ENCODE measurements around the gene RASGEF1B. TPM values are rescaled to one million over a fixed set of nuclear protein-coding genes. Genes with fewer than 3 reads are reported as not detected.
"Not testable (repeated sequence)": the region's sequence is repeated elsewhere in the genome, so short reads cannot be mapped to it uniquely, and the experiment has no call there.

The RASGEF1B gene
- total and polyA plus RNA-seq, 8 donors, result 5.4 to 56.8 (median 9.4) TPM

GRCh38 chr4:81482326-81482725, 10.6 kb upstream of the RASGEF1B start:
- Histone ChIP-seq H3K4me1 (no peaks in the 10 kb centered on the region), H3K27ac (no peak overlapping the region), H3K36me3 (no peaks in the 10 kb centered on the region), H3K27me3 (no peaks in the 10 kb centered on the region), H3K4me3 (no peak overlapping the region), H3K9me3 (no peaks in the 10 kb centered on the region)
- no peak for DNase-seq
- WGBS, 5 donors, result 72 to 93% (median 74%) methylated on average over 3 of the region's 3 CpGs
- TF ChIP-seq EP300 (IDR thresholded peaks at IDR 0.05), result no peak
- TF ChIP-seq, protein P1, sequence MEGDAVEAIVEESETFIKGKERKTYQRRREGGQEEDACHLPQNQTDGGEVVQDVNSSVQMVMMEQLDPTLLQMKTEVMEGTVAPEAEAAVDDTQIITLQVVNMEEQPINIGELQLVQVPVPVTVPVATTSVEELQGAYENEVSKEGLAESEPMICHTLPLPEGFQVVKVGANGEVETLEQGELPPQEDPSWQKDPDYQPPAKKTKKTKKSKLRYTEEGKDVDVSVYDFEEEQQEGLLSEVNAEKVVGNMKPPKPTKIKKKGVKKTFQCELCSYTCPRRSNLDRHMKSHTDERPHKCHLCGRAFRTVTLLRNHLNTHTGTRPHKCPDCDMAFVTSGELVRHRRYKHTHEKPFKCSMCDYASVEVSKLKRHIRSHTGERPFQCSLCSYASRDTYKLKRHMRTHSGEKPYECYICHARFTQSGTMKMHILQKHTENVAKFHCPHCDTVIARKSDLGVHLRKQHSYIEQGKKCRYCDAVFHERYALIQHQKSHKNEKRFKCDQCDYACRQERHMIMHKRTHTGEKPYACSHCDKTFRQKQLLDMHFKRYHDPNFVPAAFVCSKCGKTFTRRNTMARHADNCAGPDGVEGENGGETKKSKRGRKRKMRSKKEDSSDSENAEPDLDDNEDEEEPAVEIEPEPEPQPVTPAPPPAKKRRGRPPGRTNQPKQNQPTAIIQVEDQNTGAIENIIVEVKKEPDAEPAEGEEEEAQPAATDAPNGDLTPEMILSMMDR (IDR thresholded peaks at IDR 0.05), result no peak
- TF ChIP-seq POLR2AphosphoS5 (IDR thresholded peaks at IDR 0.05), result no peak
- no peak for TF ChIP-seq POLR2A (IDR thresholded peaks at IDR 0.05)
- intact Hi-C loops (cut with DNase I; ENCODE audit: low total_unique reads), result no loop called here

DNA sequence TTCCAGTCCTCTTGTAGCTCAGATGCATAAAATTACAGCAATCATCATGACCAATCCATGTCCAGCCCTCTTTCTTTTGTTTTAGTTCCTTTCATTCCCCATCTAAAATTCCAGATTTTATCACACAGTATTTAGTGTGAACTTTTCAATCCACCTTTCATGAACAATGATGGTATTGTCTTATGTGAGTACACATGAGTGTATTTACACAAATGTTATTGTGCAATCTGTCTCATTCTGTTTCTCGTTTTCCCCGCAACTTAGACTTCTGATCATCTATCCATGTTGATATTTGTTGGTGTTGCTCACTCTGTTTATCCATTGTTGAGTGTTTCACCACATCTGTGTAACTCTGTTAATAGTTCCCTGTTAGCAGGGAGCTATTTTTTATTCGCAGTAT, 9.4 kb upstream of the RASGEF1B start:
- Histone ChIP-seq H3K27me3 (no peaks in the 10 kb centered on the region), H3K27ac (no peak overlapping the region), H3K4me3 (no peak overlapping the region), H3K4me1 (no peaks in the 10 kb centered on the region), H3K9me3 (no peaks in the 10 kb centered on the region), H3K36me3 (no peaks in the 10 kb centered on the region)
- WGBS, 5 donors, result 34 to 58% (median 54%) methylated on average over 3 of the region's 3 CpGs
- no peak for DNase-seq
- intact Hi-C loops (cut with DNase I; ENCODE audit: low total_unique reads), result no loop called here
- TF ChIP-seq POLR2A (IDR thresholded peaks at IDR 0.05), result no peak
- TF ChIP-seq, protein P1 (IDR thresholded peaks at IDR 0.05), result no peak
- TF ChIP-seq POLR2AphosphoS5 (IDR thresholded peaks at IDR 0.05), result no peak
- no peak for TF ChIP-seq EP300 (IDR thresholded peaks at IDR 0.05)

DNA sequence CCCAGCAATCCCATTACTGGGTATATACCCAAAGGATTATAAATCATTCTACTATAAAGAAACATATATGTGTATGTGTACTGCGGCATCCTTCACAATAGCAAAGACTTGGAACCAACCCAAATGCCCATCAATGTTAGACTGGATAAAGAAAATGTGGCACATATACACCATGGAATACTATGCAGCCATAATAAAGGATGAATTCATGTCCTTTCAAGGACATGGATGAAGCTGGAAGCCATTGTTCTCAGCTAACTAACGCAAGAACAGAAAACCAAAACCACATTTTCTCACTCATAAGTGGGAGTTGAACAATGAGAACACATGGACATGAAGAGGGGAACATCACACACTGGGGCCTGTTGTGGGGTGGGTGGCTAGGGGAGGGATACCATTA, 7.9 kb upstream of the RASGEF1B start:
- WGBS, 5 donors, result 68 to 77% (median 71%) methylated on average over 2 of the region's 2 CpGs
- intact Hi-C loops (cut with DNase I; ENCODE audit: low total_unique reads), result not testable (repeated sequence)

GRCh38 chr4:81473331-81474265, 1.9 kb upstream of the RASGEF1B start:
- 67 to 79% (median 71%) methylated on average over 19 of the region's 19 CpGs for WGBS, 5 donors
- H3K9me3 ChIP-seq; H3K4me3 ChIP-seq; H3K36me3 ChIP-seq; H3K27me3 ChIP-seq; intact Hi-C loops (cut with DNase I; ENCODE audit: low total_unique reads): not testable (repeated sequence)
- peak; percentile 59 to 72 for DNase-seq
- Histone ChIP-seq H3K27ac (peak overlapping the region; percentile 19 to 95 (median 55)), H3K4me1 (peaks cover 13 to 49% (median 37%) of the 10 kb centered on the region in 4 donors)
- TF ChIP-seq POLR2AphosphoS5 (IDR thresholded peaks at IDR 0.05), result peak in 2 of 3 donors; percentile 21 to 48

More for the DNA sequence above, 7.9 kb upstream of the RASGEF1B start:
- H3K27ac ChIP-seq, H3K36me3 ChIP-seq, H3K9me3 ChIP-seq, H3K4me3 ChIP-seq, H3K27me3 ChIP-seq, H3K4me1 ChIP-seq, DNase-seq: not testable (repeated sequence)

DNA sequence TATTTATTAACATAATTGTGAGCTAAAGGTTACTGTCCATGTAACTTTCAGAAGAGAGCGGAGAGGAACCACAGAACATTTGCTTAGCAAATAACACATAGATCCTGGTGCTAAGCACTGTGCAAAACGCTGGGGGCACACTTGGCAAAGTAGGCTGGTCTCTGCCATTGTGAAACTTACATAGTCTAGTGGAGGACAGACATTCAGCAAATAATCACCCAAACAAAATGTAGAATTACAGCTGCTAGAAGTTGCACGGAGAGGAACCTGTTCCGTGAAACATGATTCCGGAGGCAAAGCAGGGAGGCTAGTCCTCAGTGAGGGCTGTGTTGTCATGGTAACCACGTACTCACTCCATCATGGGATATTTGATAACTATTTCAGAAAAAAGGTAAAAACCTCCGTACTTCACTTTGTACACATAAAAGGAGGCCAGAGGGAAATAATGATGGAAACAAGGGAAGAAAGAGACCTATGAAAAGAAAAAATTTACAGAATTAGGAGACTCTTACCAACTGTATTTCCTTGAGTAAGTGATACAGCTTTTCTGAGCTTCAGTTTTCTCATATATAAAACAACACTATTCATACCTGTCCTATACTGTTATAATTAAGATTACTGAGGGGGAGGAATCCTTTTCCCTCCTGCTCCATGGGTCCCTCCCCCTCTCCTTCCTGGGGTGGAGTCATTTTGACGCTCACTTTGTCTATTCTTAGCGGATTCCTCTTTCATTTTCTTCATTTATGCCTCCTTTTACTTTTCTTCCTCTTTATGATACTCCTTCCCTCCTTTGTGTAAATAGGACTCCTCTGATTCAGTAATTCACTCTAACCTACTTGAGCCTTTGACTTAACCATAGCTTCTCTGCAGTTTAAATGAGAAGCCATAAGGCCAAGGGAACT, 825 bp upstream of the RASGEF1B start:
- WGBS, 5 donors, result 27 to 39% (median 32%) methylated on average over 9 of the region's 9 CpGs
- TF ChIP-seq, protein P1 (IDR thresholded peaks at IDR 0.05), result peak in 2 of 7 experiments; percentile 18 to 25
- no peak for TF ChIP-seq EP300 (IDR thresholded peaks at IDR 0.05)
- H3K27ac ChIP-seq, result peak overlapping the region; percentile 89 to 99 (median 92)
- no peaks in the 10 kb centered on the region for H3K27me3 ChIP-seq
- H3K9me3 ChIP-seq, result no peaks in the 10 kb centered on the region
- peak overlapping the region; percentile 74 to 94 (median 84) for H3K4me3 ChIP-seq
- peak; percentile 35 to 87 for DNase-seq
- intact Hi-C loops (cut with DNase I; ENCODE audit: low total_unique reads), result no loop called here
- peaks cover 16 to 60% (median 42%) of the 10 kb centered on the region in 4 donors for H3K4me1 ChIP-seq
- no peaks in the 10 kb centered on the region for H3K36me3 ChIP-seq
